NCI-H2171 (cell line): ENCODE data around the gene COL6A1.

Experiments used
- DNase-seq: peaks from one replicate; lab custom pipeline; 2025; lab: John Stamatoyannopoulos, UW

Gene COL6A1

DNA sequence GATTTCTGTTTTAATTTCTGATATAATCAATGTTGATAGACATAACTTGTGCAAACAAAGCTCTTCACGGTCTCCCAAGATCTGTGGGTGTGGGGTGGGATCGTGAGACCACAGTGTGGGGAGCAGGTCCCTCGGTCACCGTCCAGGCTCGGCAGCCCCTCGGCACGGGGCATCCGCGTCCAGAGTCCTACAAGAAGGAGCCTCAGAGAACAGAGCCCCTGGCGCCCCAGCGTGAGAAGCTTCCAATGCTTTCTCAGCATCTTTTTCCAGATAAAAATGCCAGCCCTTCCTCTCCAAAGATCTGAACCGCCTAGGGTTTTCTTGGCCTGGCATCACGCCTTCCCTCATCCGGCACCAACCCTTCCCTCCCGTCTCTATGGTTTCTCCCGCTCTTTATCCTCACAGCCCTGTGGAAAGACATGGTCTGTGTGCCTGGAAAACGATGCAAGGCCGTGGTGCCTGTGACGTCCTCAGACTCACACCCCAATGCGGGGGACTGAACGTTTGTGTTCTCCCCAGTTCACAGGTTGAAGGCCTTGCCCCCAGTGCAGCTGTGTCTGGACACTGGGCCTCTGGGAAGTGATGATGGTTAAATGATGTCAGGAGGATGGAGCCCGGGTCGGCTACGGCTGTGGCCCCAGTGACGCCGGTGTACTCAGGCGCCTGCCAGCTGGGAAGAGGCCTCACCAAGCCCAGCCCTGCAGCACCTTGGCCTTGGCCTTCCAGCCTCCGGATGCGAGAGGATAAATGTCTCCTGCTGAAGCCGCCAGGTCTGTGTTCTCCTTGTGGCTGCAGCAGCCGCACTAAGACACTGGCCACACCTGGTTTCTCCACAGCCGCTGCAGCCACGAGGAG lies 70.5 kb downstream of the COL6A1 start:
- DNase-seq = no peak

DNA sequence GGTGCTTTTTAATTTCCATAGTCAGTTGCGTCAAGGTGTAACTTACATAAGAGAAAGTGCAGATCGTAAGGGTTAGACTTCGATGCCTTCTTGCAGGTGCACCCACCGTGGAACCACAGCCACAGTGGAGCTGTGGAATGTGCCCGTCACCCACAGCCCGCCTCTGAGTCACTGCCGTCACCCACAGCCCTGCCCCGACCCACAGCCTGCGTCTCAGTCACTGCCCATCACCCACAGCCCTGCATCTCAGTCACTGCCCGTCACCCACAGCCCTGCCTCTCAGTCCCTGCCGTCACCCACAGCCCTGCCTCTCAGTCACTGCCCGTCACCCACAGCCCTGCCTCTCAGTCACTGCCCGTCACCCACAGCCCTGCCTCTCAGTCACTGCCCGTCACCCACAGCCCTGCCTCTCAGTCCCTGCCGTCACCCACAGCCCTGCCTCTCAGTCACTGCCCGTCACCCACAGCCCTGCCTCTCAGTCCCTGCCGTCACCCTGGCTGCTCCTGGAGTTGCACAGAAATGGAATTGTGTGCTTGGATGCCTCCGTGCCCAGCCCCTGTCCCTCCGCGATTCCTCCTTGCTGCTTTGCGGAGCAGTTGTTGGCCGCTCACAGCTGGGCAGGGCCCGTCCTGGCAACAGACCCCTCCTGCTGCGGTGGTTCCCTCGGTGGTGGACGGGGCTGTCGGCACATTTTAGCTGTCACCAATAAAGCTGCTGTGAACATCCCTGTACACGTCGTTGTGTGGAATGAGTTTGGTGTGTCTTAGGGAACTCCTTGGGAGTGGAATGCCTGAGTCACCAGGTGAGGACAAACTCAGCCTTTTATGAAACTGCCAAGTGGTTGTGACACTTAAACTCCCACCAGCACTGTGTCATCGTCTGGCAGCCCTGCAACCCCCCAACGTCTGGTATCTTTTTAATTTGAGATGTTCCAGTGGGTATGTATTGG lies 71.4 kb downstream of the COL6A1 start:
- no peak for DNase-seq

DNA sequence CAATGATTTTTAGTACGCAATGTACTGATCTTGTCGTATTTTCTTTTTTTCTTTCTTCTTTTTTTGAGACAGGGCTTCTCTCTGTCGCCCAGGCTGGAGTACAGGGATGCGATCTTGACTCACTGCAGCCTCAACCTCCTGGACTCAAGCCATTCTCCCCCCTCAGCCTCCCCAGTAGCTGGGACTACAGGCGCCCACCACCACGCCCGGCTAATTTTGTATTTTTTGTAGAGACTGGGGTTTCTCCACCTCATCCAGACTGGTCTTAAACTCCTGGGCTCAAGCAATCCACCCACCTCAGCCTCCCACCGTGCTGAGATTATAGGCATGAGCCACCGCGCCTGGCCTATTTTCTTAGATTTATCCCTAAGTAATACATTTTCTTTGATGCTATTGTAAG lies 72.5 kb downstream of the COL6A1 start:
- no peak for DNase-seq

DNA sequence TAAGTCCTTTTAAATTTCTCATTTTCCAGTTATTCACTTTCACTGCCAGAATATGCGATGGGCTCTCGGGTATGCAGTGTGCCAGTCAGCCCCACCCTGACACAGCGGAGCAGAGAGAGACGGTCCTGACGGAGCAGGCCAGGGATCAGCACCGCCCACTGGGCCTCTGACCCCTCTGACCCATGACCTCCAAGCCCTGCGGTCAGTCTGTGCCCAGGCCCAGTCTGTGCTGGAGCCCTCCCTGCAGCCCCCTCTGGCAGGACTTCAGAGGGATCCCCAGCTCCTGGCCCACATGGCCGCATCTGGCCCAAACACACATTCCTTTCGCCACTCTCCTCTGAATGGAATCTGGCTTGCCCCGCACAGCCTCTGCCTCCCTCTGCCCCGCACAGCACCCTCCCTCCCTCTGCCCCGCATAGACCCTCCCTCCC lies 72.9 kb downstream of the COL6A1 start:
- no peak for DNase-seq
